ENCODE results near the gene PLEKHA4. TPM values are rescaled to one million over a fixed set of nuclear protein-coding genes. Genes with fewer than 3 reads are reported as not detected.

Gene PLEKHA4
- total and polyA plus RNA-seq, 4 donors, result 4.4 to 17.2 (median 6.3) TPM

GRCh38 chr19:48819366-48819816, 49.0 kb downstream of the PLEKHA4 start:
- 14% methylated on average over 4 of the region's 4 CpGs for whole genome bisulfite sequencing
- H3K9me3 ChIP-seq (ENCODE audit: control insufficient read depth in 4 of 4, low read length in 3 of 4), result no peaks in the 10 kb centered on the region
- no peak overlapping the region for H3K9ac ChIP-seq (ENCODE audit: low read depth in 1 of 2, low read length in 2 of 2)
- peaks cover 0 to 11% (median 4%) of the 10 kb centered on the region in 4 donors for H3K36me3 ChIP-seq (ENCODE audit: control insufficient read depth in 4 of 4, insufficient read depth in 3 of 4, low read depth in 1 of 4, low read length in 3 of 4)
- peak; percentile 92 for TF ChIP-seq SP1 (IDR thresholded peaks at IDR 0.05)
- peak; percentile 70 for TF ChIP-seq REST (IDR thresholded peaks at IDR 0.05)
- TF ChIP-seq EGR1 (IDR thresholded peaks at IDR 0.05; ENCODE audit: low read depth in 2 of 2), result peak; percentile 54 to 96
- TF ChIP-seq HNF4G (IDR thresholded peaks at IDR 0.05), result peak; percentile 22
- TF ChIP-seq FOXA2 (IDR thresholded peaks at IDR 0.05), result peak; percentile 47
- peak; percentile 91 for TF ChIP-seq YY1 (IDR thresholded peaks at IDR 0.05)
- TF ChIP-seq CTCF (IDR thresholded peaks at IDR 0.05; ENCODE audit: low read depth, low read length, missing input control), result no peak
- peak; percentile 94 for TF ChIP-seq ZBTB33 (IDR thresholded peaks at IDR 0.05)
- TF ChIP-seq JUND (IDR thresholded peaks at IDR 0.05), result peak; percentile 81 to 89
- TF ChIP-seq FOXA1 (IDR thresholded peaks at IDR 0.05), result peak; percentile 88
- TF ChIP-seq NR2F2 (IDR thresholded peaks at IDR 0.05), result peak; percentile 80
- peak; percentile 81 to 87 for TF ChIP-seq HNF4A (conservative IDR thresholded peaks at IDR 0.05)
- peak; percentile 95 to 98 for TF ChIP-seq RXRA (IDR thresholded peaks at IDR 0.05)
- peak; percentile 60 for TF ChIP-seq ATF3 (IDR thresholded peaks at IDR 0.05)
- TF ChIP-seq MAX (IDR thresholded peaks at IDR 0.05), result peak; percentile 100
- peak in 1 of 2 donors; percentile 62 for TF ChIP-seq GABPA (IDR thresholded peaks at IDR 0.05 in 1 of 2, conservative IDR thresholded peaks at IDR 0.05 in 1 of 2)
- peak; percentile 49 to 58 for TF ChIP-seq RAD21 (IDR thresholded peaks at IDR 0.05)
- no peak for TF ChIP-seq TAF1 (conservative IDR thresholded peaks at IDR 0.05)
- no peaks in the 10 kb centered on the region for H3K27me3 ChIP-seq (ENCODE audit: control insufficient read depth in 4 of 4, insufficient read depth in 4 of 4, low read length in 3 of 4)
- H3K4me1 ChIP-seq (ENCODE audit: control insufficient read depth in 4 of 4, insufficient read depth in 4 of 4, low read length in 3 of 4), result peaks cover 4 to 34% (median 21%) of the 10 kb centered on the region in 4 donors
- peak overlapping the region; percentile 58 to 71 for H3K27ac ChIP-seq (ENCODE audit: low read depth in 1 of 2, low read length in 2 of 2)
- DNase-seq (ENCODE audit: low spot score), result no peak
- H3K4me3 ChIP-seq (ENCODE audit: low read depth in 1 of 3, low read length in 3 of 3), result no peak overlapping the region

Measured in liver (tissue), 9 donors.